Skeletal muscle satellite cell (primary cell): ENCODE measurements around the gene ACR.

ENCODE experiments used
- H3K27me3 ChIP-seq: 2 replicates; pipeline ENCODE4 v1.7.0; 2013; ENCODE audit warnings: low read length; ENCODE audit not compliant: control insufficient read depth, insufficient read depth
- H3K36me3 ChIP-seq: 2 replicates; pipeline ENCODE4 v1.7.0; 2013; ENCODE audit warnings: mild to moderate bottlenecking, control low read depth, low read length; ENCODE audit not compliant: insufficient read depth
- H3K4me1 ChIP-seq: 2 replicates; pipeline ENCODE4 v1.7.0; 2013; ENCODE audit warnings: low read length; ENCODE audit not compliant: control insufficient read depth, insufficient read depth
- H3K4me2 ChIP-seq: 2 replicates; pipeline ENCODE4 v1.7.0; 2013; ENCODE audit warnings: mild to moderate bottlenecking, low read length
- H3K4me3 ChIP-seq: 2 replicates; pipeline ENCODE4 v1.7.0; 2013; ENCODE audit warnings: low read length
- H3K9ac ChIP-seq: 2 replicates; pipeline ENCODE4 v1.7.0; 2013; ENCODE audit warnings: mild to moderate bottlenecking, low read depth, low read length, moderate library complexity
- H3K9me3 ChIP-seq: replicated peaks from 2 replicates; pipeline ENCODE4 v1.7.0; 2013; ENCODE audit warnings: mild to moderate bottlenecking, control low read depth, low read length

Gene ACR

DNA sequence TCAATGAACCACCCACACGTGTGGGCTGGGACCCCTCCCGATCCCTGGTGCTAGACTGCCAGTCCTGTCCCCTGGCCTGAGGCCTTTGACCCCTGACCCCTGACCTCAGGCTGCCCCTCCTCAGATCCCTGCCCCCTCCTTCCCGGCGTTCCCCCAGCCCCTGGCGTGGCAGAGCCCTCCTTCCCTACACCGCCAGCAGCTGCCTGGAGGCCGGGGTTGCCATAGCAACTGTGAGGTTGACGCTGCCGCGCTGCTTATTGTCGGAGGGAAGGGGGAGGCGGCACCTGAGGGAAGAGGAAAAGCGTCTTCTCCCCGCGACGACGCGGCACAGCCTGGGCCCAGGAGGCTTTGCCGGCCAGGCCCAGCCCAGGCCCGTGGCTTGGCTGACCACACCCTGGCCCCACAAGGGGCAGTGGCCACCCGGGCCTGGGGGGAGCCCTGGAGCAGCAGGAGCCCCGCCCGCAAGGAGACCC is 32.7 kb upstream of the ACR start:
- Histone ChIP-seq H3K36me3 (no peaks in the 10 kb centered on the region), H3K4me3 (no peak overlapping the region), H3K4me2 (no peak overlapping the region)

DNA sequence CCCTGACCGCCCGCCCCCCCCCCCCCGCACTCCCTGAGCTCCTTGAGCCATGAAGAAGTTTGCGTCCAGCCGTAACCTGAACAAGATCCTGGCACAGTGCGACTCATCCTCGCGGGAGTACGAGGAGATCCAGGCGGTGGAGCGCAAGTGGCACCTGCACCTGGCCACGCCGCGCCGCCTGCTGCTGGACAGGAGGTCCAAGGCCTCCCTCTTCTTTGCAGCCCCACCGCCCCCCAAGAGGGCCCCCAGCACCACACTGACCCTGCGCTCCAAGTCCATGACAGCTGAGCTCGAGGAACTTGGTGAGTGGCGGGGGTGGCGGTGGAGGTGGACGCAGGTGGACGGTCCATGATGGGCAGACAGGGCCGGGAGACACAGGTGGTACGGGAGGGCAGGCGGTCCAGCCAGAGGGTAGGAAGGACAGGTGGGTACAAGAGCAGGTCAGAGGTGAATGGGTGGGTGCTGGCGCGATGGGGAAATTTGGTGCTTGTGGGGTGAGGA is 32.1 kb upstream of the ACR start:
- Histone ChIP-seq H3K4me3 (no peak overlapping the region), H3K36me3 (no peaks in the 10 kb centered on the region), H3K9me3 (no peaks in the 10 kb centered on the region)

More for the DNA sequence above, 32.7 kb upstream of the ACR start:
- no peak overlapping the region for H3K9ac ChIP-seq
- no peaks in the 10 kb centered on the region for H3K4me1 ChIP-seq
- H3K9me3 ChIP-seq = no peaks in the 10 kb centered on the region
- no peaks in the 10 kb centered on the region for H3K27me3 ChIP-seq

DNA sequence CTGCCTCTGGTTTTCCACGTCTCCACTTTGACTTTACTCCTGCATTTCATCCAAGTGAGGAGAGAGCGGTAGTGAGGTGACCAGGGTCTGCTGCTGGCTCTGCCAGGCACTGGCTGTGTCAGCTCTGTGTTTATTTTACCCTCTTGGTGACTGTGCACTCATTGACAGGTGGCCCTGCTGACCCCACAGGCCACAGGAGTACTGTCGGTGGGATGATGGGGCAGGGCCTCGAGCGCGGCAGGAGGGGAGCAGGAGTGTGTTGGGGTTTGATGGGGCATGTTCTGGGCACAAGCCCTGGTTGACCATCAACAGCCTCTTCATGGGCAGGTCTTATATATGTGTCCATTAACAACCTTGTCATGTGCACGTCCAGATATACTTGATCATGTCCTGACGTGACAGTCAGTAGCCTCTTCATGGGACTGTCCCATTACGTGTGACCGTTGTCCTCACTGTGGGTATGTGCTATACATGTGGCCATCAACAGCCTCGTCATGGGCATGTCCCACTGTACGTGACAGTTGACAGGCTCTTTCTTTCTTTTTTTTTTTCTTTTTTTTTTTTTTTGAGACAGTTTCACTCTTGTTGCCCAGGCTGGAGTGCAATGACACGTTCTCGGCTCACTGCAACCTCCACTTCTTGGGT is 31.4 kb upstream of the ACR start:
- Histone ChIP-seq H3K4me2 (no peak overlapping the region), H3K36me3 (no peaks in the 10 kb centered on the region), H3K9me3 (no peaks in the 10 kb centered on the region), H3K4me3 (no peak overlapping the region), H3K9ac (no peak overlapping the region), H3K4me1 (no peaks in the 10 kb centered on the region), H3K27me3 (no peaks in the 10 kb centered on the region)

More for the DNA sequence above, 32.1 kb upstream of the ACR start:
- H3K4me2 ChIP-seq = no peak overlapping the region
- no peaks in the 10 kb centered on the region for H3K4me1 ChIP-seq
- H3K9ac ChIP-seq = no peak overlapping the region
- no peaks in the 10 kb centered on the region for H3K27me3 ChIP-seq

DNA sequence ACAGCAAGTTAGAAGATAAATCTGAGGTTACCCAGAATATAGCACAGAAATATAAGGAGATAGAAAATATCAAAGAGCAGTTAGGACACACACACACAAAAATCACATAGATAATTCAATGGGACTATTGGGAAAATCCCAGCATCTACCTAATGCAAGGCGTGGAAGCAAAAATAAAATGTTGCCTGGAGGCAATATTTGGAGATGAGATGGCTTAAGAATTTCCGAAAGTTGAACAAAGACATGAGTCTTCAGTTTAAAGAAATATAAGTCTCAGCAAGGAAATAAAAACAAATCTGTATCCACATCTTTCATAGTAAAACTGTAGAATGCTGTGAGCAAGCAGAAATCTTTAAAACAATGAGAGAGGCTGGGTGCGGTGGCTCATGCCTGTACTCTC is 29.5 kb upstream of the ACR start:
- no peak overlapping the region for H3K4me3 ChIP-seq
- H3K9me3 ChIP-seq = no peaks in the 10 kb centered on the region
- H3K4me2 ChIP-seq = no peak overlapping the region
- no peak overlapping the region for H3K9ac ChIP-seq
- no peaks in the 10 kb centered on the region for H3K36me3 ChIP-seq
- H3K27me3 ChIP-seq = no peaks in the 10 kb centered on the region
- no peaks in the 10 kb centered on the region for H3K4me1 ChIP-seq

DNA sequence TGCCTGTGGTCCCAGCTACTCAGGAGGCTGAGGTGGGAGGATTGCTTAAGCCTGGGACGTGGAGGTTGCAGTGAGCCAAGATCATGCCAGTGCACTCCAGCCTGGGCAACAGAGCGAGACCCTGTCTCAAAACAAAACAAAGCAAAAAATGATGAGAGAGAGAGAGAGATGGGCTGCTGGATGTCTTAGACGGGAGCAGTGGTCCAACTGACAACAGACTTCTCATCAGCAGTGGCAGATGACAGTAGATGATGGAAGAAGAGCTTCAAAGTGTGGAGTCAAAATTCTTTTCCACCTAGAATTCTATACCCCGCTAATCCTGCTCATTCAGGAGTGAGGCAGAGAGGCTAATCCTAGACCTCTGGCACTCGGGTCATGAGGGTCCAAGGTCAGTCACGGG is 29.0 kb upstream of the ACR start:
- no peaks in the 10 kb centered on the region for H3K4me1 ChIP-seq
- no peaks in the 10 kb centered on the region for H3K27me3 ChIP-seq
- H3K4me3 ChIP-seq = no peak overlapping the region
- no peaks in the 10 kb centered on the region for H3K36me3 ChIP-seq
- H3K4me2 ChIP-seq = no peak overlapping the region
- no peaks in the 10 kb centered on the region for H3K9me3 ChIP-seq
- H3K9ac ChIP-seq = no peak overlapping the region

DNA sequence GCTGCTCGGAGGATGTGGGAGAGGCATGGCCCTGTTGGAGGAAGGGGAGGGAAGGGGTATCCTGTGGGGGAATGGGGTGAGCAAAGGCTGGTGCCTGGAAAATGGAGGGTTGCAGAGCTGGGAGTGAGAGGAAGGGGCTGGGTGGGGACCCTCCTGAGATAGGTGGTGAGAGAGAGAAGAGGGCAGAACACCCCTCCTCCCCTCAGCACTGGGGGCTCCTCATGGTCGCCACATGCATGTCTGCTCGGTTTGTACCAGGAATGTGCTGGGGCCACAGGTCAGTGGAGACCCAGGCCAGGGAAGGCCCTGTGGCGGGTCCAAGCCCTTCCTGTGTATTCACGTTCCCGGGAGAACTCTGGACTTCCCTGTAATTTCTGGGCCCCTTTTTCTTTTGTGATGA is 27.8 kb upstream of the ACR start:
- no peaks in the 10 kb centered on the region for H3K27me3 ChIP-seq
- H3K9me3 ChIP-seq = no peaks in the 10 kb centered on the region
- H3K4me3 ChIP-seq = no peak overlapping the region
- no peak overlapping the region for H3K9ac ChIP-seq
- no peaks in the 10 kb centered on the region for H3K4me1 ChIP-seq
- H3K36me3 ChIP-seq = no peaks in the 10 kb centered on the region
- H3K4me2 ChIP-seq = no peak overlapping the region

DNA sequence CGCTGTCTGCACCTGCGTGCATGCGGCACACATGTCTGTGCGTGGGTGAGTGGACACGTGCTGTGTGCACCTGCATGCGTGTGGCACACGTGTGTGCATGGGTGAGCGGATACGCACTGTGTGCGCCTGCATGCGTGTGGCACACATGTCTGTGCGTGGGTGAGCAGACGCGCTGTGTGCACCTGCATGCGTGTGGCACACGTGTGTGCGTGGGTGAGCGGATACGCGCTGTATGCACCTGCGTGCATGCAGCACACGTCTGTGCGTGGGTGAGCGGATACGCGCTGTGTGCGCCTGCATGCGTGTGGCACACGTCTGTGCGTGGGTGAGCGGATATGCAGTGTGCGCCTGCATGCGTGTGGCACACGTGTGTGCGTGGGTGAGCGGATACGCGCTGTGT is 27.1 kb upstream of the ACR start:
- Histone ChIP-seq H3K4me1 (no peaks in the 10 kb centered on the region), H3K4me3 (no peak overlapping the region), H3K9ac (no peak overlapping the region), H3K9me3 (no peaks in the 10 kb centered on the region), H3K27me3 (no peaks in the 10 kb centered on the region), H3K4me2 (no peak overlapping the region), H3K36me3 (no peaks in the 10 kb centered on the region)

DNA sequence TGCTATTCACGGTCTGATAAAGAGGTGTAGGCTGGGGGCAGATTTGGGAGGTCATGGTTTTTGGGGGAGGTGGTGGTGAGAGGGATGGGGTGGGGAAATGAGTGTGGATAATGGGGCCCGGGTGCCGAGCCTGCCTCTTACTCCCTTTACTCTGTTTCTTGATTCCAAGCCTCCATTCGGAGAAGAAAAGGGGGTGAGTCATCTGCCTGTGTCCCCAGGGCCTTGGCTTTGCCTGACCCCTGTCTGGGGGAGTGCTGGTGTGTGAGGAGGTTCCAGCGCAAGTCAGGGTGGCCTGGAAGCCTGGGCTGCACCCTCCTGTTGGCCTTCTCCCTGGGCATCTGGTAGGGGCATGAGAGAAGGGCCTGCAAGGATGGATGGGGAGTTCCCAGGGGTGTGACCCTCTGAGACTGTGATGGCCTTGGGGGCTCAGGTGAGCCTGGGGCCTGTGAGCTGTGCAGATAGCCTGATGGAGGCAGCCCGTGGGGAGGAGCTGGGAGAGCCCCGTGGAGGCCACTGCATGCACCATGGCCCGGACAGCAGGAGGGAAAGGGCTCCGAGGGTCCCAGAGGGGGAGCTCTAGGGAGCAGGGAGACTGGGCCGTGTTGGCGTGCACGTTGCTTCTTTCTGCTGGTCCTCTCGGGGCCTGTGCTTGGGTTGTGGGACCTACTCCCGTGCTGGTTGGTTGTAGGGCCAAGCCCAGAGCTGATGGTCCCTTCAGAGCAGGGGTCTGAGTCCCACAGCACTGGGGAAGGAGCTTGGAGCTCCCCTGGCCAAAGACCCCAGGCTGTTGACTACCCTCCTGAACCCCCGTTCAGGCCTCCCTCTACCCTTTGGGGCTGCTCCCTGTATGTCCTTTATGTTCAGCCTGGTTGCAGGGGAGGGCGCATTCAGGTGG is 26.3 kb upstream of the ACR start:
- Histone ChIP-seq H3K4me3 (no peak overlapping the region), H3K9ac (no peak overlapping the region), H3K27me3 (no peaks in the 10 kb centered on the region), H3K9me3 (no peaks in the 10 kb centered on the region), H3K4me2 (no peak overlapping the region), H3K36me3 (no peaks in the 10 kb centered on the region), H3K4me1 (no peaks in the 10 kb centered on the region)

DNA sequence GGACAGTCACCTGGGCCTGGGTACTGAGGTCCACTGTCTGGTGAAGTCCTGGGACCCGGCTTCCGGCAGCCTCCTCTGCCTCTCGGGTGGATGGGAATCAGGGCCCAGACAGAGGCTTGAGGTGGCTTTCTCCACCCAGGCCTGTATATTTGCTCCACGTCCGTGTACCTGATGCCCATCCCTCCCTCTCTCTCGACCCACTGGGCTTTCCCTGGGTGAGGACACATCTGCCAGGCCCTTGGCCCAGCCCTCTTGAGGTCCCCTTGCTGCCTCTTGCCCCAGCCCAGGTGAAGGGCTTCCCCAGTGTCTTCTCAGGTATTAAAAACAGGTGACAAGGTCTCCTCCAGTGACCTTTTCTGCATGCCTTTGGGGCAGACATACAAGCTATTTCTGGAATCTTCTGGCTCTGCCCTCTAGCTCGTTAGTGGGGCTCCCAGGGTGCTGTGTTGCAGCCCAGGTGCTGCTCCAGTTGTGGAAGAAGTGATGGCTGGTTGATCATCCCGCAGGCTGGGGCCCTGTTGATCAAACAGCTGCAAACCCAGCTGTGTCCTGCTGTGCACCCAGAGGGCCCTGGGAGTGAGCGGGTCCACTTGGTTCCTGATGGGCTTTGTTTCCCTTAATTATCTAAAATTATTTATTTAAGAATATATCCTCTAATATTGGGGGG is 25.5 kb upstream of the ACR start:
- H3K9ac ChIP-seq = no peak overlapping the region

DNA sequence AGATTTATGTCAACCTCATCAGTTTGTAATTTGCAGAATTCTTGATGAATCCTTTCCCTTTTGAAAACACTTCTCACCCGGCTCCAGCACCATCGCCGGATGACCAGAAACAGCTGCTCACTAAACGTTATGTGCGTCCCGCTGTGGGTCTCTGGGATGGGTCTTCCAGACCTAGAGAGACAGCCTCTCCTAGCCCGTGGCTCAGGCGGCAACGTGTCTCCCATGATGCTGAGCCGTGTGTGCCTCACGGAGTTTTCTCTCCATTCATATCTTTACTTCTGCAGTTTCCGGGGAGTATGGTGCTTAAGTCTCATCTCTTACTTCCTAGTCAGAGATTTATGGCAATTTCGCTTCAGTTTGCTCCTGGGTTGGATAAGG is 25.0 kb upstream of the ACR start:
- no peaks in the 10 kb centered on the region for H3K4me1 ChIP-seq
- H3K9me3 ChIP-seq = no peaks in the 10 kb centered on the region
- no peak overlapping the region for H3K9ac ChIP-seq
- no peaks in the 10 kb centered on the region for H3K27me3 ChIP-seq
- H3K4me3 ChIP-seq = no peak overlapping the region
- no peaks in the 10 kb centered on the region for H3K36me3 ChIP-seq
- H3K4me2 ChIP-seq = no peak overlapping the region

More for the DNA sequence above, 25.5 kb upstream of the ACR start:
- H3K4me2 ChIP-seq = no peak overlapping the region
- H3K4me1 ChIP-seq = no peaks in the 10 kb centered on the region
- H3K36me3 ChIP-seq = no peaks in the 10 kb centered on the region
- no peaks in the 10 kb centered on the region for H3K27me3 ChIP-seq
- no peaks in the 10 kb centered on the region for H3K9me3 ChIP-seq
- no peak overlapping the region for H3K4me3 ChIP-seq

DNA sequence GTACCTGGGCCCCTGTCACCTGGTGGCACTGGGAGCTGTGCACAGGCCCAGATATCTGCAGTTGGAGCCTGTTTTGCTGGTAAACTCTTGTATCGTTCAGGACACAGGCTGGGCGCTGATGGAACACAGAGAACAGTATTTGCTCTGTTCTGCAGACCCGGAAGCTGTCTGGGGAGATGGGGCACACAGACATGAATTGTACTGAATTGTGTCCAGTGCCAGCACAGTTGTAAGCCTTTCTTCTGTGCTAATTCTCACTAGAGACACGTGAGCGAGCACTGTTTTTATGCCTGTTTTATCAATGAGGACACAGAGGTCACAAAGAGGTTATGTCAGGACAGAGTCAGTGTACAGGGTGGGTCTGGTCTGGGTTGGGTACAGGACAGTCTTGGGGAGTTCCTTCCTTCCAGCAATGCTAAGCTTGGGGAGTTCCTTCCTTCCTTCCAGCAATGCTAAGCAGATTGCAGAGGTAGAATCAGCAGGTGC is 24.4 kb upstream of the ACR start:
- no peak overlapping the region for H3K4me2 ChIP-seq
- no peak overlapping the region for H3K9ac ChIP-seq
- H3K9me3 ChIP-seq = no peaks in the 10 kb centered on the region
- H3K36me3 ChIP-seq = no peaks in the 10 kb centered on the region
- peaks cover 1% of the 10 kb centered on the region for H3K27me3 ChIP-seq
- no peaks in the 10 kb centered on the region for H3K4me1 ChIP-seq
- no peak overlapping the region for H3K4me3 ChIP-seq
